Stimulated activated CD4-positive, alpha-beta T cell treated with anti-CD3 and anti-CD28 coated beads, Interleukin-15, amount 100 ng/mL, for 1 hour (primary cell): ENCODE data around the gene ITGB1BP1.

Experiments used
- DNase-seq, 2 donors: peaks; one replicate each; pipeline ENCODE4 v3.0.0-alpha.2; 2020; ENCODE audit warnings: low read depth in 1 of 2, low spot score in 1 of 2

ITGB1BP1 gene

DNA sequence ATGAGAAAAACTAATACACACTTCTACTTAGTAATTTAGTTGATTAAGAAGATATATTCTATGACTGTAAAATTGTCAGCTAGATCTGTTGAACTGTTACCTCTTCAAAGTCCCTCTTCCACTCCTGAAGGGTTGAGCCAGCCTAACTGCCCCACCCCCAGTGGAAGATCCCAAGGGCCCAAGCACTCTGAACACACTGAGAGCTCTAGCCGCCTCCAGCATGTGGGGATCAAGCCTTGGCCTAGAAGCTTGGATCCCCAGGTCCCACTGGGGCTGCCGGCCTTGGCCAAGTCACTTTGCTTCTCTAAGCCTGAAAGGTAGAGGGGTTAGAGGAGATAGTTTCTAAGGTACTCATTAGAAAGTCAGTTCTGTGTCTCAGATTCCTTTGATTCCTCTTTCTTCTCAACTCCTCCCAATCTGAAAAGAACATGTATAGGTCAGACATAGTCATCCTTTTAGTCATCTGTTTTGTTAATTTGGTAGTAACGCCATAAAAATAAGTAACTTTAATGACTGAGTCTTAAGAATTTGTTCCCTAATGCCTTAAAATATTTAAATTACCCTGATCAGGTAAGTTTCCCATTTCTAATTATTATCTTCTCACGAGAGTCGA is 5.7 kb upstream of the ITGB1BP1 start:
- no peak for DNase-seq

DNA sequence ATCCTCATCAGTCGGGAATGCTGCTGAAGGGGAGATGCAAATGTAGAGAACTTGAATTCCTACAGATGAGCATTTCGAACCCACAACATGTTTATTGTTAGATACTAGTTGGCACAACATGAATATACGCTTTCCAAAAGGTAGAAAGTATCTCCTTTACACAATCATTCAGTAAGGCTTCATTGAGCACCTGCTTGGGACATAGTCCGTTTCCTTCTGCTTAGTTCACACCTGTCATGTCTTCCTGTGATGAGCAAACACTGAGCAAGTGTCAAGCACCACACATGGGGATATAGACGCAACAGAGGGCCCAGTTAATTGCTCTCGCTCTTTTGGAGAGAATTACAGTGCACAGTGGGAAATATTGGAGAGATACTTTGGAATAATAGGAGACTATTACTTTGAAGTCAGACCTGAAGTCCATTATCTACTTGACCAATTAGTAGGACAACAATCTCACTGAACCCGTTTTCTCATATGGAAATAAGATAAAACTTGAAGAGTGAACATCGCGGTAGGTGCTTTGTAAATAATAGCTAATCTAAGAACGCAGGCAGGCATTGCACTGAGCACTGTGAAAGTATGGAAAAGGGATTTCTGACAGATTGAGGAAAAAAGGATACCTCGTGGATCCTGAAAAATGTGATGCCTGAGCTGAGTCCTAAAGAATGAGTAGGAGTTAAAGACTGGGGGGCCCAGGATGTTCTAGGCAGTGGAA is 1.3 kb upstream of the ITGB1BP1 start:
- no peak for DNase-seq

DNA sequence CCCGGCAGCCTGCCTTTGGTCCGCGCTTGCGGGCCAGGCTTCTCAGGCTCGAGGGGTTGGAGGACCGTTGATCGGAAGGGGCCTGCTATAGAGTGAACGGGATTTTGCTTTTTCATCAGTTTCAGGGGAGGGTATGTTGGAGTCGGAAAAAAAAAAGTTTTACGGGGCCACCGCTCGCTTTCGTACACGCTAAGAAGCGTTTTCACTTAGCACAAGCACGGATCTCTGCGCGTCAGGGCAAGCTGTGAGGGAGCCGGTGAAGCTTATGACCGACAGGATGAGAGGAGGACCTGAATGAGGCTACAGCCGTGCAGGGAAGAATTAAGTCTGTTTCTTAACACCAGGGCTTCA is 569 bp upstream of the ITGB1BP1 start:
- no peak for DNase-seq

DNA sequence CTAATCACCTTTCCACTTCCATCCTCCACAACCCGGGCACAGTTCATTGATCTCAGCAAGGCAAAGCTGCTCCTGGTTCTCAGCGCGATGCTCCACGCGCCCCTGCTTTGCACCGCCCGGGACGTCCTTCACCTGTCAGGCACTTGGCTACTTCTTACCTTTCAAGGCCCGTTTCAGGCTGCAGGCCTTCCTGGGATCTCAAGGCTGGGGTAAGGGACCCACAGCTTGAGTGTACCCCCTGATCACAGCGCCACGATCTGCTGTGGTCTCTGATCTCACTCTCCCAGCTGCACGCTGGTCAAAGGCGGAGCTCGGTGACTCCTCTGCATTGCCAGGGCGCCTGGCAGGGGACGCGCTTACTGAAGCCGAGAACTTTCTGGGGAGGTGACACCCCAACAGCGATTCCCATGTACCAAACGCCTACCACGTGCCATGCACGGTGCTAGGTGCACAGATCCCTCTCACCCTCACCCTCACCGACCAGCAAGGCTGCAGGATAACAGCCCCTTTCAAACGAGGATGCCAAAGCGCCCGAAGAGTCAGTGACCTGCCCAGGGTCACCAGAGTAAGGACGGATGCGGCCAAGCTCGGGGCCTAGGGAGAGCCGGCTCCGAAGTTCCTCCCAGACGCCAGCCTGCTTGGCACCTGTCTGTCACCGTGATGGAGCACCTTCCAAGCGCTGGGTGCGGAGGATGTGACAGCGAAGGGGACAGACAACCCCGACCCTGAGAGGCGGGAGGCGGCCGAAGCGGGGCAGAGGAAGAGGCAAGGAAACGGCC is 818 bp downstream of the ITGB1BP1 start:
- DNase-seq = peak; percentile 10 to 20

DNA sequence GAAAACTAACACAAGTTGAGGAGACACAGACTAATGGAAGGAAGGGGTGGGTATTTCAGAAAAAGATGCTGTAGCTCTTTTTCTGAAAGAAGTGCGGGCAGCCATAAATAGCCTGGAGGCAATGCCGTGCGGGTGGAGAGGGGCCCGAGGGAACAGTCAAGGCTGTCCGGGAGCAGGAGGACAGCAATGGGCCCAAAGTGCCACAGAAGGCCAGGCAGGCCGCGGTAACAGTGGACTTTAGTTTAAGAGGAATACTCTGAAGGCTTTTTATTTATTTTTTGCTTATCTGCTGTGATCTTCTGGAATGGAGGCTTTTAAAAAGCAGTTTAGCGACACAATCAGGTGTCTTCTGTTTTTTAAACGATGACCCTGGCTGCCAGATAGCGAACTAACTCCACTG is 2.8 kb downstream of the ITGB1BP1 start:
- no peak for DNase-seq

DNA sequence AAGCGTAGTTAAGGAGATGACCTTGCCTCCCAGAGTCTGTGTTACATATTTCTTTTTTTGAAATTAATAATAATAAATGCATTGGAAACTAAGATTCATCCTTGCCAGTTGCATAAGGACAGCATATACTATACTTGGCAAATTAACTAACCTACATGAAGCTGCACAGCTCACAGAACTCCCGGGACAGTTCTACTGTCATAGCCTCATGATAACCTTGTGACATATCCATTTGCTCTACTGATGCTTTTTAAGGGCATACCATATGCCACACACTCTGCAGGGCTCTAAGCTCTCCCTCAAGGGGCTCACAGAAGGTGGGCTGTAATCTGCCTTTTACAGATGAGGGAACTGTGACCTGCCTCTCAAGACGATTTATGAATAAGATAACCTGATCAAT is 3.8 kb downstream of the ITGB1BP1 start:
- no peak for DNase-seq

DNA sequence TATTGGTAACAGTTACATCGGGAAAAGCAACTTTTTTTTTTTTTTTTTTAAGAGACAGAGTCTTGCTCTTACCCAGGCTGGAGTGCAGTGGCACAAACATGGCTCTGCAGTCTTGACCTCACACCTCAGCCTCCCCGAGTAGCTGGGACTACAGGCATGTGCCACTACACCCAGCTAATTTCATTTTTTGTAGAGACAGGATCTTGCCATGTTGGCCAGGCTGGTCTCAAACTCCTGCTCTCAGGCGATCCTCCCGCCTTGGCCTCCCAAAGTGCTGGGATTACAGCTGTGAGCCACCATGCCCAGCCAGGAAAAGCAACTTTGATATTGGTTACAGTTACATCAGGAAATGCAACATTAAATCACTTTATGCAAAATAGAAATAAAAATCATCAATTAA is 4.6 kb downstream of the ITGB1BP1 start:
- no peak for DNase-seq

DNA sequence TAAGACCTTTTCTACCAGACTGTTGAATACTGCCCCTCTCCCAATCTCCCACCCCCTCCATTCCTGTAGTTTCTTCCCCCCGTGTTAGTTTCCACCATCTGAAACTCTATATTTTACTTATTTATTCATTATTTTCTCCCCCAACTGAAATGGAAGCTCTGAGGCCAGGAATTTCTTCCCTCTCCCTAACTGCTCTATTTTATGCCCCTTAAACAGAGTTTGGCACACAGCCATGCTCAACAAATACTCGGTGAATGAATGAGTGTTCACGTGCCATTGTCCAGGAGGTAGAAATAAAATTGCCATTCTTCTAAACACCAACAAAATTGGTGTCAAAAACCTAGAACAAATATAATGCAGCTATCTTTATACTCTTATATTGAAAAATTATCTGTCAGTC is 5.6 kb downstream of the ITGB1BP1 start:
- DNase-seq = no peak

DNA sequence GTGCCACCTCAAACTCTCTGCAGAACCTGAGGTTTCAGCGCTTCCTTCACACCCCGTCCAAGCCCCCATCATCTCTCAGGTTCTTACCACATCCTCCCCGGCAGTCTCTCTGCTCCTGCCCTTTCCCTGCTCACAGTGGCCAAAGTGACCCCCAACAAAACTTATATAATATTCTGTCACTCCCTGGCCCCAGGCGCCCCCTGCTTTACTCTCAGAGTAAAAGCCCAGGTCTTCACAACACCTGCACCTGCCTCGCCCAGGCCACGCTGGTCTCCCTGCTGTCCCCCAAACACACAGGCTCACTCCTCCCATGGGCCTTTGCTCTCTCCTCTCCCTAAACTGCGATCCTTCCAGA is 6.4 kb downstream of the ITGB1BP1 start:
- no peak for DNase-seq

DNA sequence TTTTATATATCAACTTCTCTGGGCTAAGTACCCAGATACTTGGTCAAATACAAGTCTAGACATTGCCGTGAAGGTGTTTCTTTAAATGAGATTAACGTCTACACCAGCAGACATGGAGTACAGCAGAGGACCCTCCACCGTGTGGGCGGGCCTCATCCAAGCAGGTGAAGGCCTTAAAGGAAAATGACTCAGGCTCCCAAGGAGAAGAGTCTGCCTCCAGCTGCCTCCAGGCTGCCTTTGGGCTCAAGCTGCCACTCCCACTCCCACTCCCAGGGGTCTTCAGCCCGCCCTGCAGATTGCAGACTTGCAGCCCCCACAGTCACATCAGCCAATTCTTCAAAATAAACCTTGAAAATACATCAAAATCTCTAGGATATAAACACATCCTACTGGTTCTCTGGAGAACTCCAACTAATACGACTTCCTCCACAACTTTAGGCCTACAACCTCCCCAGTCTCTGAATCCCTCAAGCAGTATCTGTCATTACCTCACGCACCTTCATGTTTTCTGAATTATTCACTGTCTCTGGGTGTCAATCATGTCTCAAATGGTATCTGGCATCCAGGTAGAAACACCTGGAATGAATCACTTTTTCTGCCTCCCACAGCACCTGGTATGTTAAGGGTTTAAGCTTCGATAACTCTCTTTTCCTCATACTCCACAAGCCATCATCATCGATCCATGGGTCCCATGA is 6.9 kb downstream of the ITGB1BP1 start:
- no peak for DNase-seq

DNA sequence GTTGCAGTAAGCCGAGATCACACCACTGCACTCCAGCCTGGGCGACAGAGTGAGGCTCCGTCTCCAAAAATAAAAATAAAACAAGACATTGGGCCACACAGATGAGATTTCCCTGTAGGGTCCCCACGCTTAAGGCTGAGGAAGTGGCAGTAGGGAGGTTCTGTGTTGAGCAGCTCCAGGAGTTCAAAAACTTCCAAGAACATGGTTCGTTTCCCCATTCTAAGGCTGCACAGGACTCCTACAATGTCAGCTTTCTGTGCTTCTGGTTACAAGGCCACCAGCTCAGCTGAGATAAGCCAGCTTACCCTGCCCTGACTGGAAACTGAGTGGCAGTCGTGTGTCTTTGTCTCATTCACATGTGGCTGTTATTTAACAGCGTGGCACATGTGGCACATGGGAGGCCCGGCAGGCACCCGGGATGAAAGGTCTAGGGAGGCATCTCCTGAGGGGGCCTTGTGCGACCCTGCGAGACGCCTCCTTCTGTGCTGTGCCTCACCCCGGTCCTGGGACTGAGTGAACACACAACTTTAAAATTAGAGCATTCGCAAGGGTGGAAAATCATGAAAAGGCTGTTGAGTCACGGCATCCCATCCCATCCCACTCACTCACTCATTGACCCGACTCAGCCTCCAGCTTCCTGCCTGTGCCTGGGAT is 7.7 kb downstream of the ITGB1BP1 start:
- DNase-seq = no peak

DNA sequence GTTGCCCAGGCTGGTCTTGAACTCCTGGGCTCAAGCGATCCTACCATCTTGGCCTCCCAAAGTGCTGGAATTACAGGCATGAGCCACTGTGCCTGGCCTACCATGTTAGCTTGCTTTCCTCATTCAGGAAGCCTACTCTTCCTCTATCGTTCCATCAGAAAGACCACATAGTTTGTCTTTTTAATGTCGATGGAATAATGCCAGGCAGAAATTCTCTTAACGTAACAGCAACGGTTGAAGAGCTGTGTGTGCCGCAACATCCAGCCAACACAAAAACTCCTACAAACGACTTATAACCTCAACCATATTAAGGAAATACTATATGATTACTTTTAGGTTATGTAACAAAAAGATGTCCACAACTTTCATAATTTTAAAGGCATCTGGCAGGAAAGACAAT is 10.5 kb downstream of the ITGB1BP1 start:
- DNase-seq = no peak

DNA sequence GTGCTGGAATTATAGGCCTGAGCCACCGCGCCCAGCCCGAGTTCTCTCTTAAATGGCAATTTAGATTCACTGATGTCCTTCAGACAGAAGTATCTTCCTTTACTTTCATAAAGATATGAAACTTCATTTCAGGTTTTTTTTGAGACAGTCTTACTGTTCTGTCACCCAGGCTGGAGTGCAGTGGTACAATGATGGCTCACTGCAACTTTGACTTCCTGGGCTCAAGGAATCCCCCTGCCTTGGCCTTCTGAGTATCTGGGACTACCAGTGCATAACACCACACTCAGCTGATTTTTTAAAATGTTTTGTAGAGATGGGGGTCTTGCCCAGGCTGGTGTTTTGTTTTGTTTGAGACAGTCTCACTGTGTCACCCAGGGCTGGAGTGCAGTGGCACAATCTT is 13.2 kb downstream of the ITGB1BP1 start:
- no peak for DNase-seq

DNA sequence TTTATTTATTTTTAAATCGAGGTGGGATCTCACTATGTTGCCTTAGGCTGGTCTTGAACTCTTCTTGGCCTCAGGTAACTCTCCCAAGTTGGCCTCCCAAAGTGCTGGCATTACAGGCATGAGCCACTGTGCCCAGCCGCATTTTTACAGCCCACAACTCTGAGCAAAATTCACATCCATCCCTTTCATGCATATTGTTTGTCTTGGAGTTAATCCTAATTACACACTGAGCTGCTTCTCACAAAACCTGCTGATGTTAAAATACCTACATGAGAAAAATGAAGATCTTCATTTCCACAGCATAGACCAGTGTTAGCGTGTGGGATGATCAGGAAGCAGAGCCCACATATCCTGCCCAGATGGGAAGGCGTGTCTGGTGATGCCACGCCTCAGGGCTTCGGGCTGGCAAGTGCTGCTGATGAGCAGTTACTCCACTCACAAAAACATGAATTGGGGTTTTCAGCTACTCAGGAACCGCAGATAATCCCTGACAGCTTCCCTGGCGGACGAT is 14.6 kb downstream of the ITGB1BP1 start:
- no peak for DNase-seq

DNA sequence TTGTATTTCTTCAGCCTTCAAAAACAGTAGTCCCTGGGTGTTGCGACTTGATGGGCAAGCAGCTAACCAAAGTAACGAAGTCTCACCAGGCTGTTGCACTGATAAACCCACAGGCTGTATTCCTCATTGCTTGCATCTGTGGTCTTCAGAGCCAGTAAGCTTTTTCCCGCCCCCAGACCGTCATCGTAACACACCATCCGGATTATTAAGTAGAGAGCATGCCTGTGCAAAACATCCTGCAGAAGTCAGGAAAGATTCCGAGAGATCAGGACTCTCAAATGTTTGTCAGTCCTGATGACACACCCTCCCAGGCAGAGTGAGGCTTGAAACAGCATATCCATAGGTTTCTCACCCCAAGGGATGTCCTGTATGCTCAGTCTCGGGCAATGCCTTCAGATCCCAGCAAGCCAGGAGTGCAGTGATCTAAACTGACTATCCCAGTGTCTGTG is 15.9 kb downstream of the ITGB1BP1 start:
- no peak for DNase-seq

DNA sequence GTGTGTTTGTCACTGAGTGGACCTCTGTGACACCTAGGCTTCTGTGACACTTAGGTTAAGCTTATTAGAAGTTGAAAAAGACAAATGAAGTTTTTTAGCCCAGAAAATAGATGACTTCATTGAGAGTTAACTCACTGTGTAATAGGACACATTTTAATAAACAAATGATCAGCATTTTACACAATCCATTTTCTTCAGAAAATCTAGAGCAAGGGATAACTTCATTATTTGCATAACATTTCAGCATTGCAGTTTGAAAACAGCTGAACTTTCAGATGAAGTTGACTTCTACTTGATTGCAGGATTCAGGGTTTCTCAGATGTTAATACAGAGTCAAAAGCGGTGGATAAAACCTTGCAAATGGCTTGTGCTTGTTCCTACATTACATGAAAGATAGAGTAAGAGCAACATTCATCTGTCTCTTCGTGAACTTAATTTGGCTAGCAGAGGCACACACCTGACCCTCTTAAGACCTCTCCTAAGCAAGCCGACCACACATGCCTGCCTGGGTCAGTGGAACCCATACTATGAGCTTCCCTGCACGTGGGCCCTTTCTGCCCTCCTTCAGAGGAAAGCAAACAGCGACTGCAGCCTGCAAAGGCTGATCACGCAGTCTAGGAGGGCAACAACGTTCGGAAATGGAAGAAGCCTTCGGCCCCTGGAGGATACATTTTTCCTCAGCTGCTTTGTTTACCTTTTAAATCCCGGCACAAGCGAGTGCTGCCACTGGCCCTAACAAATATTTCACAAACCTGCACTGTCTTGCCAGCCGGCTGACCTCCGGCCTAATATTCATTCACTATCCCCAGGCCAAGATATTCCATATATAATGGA is 16.6 kb downstream of the ITGB1BP1 start:
- DNase-seq = no peak

DNA sequence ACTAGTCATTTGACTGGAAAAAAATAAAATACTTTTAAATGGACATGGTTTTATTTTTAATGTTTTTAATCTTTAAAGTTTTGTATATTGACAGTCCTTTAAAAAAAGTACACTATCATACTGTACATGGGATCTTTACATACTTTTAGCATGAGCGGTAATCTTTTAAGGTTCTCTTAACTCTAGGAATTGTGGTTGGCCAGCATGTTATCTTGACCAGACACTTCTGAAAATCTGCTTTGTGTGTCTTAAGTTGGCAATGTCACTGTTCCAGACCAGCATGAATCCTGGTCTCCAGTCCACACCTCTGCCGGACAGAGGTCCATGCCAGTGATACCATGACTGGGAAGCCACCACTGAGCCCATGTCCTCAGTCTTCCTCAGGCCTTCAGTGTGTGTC is 17.7 kb downstream of the ITGB1BP1 start:
- no peak for DNase-seq

DNA sequence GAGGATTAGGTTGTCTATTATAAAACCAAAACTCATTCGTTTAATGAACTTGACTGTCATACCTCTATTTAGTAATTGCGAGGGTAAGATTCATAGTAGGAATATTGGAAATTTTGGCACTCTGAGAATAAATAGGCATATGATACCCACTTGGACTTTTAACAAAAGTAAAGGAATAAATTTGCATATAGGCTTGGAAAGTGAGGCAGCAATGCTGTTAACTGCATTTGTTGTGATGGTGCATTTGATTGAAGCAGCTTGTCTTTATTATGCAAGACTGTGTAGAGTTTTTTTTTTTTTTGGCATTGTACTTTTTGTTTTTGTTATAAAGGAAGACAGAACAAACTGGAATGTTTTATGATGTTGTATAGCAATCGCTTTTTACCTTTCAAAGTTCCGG is 18.9 kb downstream of the ITGB1BP1 start:
- DNase-seq = no peak

DNA sequence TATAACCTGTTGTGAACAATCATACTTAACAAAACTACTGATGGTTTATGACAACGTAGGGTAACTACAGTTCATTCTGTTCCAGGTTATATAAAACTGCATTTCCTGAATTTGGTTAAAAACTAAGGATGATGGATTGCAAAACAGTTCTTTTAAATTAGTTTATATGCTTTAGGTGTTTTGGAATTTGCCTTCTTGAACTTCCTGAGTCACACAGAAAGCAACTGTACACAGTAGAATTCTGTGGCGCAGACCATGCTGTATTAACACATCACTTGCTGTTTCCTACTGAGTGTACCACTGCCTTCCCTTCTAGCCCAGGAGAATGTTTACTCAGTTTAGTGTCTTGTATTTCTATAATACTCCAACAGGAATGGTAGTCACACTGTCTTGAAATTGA is 19.4 kb downstream of the ITGB1BP1 start:
- no peak for DNase-seq

DNA sequence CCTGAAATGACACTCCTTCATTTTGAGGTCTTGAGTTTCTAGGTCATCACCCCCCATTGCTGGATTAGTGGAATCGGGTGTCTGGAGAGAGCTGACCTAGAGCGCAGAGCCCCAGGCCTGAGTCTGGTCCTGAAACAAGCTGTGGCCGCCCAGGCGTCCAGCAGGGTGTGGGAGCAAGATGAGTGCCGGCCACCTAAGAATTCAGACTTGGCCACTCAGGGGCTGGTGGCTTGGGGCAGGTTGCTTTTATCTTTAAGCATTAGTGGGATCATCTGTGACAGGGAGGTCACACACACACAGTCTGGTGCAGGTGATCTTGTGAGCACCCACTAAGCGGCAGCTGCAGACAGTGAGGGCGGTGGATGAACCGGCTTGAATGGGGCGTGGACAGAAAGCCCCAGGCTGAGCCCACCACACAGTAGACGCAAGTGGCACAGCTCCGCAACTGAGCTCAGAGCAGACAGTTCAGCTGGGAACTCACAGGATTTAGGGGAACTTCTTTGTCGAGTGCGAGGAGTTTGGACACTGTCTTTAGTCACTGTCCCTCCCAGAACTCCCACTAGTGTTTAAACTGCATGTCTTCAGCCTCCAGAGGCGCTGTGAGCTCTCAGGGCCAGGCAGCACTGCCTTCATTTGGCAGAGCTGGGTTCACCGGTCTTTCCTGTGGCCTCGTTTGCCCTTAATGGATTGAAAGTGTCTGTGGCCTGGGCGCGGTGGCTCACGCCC is 21.5 kb downstream of the ITGB1BP1 start:
- DNase-seq = no peak
